Dedifferentiated amniotic fluid mesenchymal stem cell (primary cell): ENCODE data around the gene RAD9A.
"Not testable (repeated sequence)": the region's sequence is repeated elsewhere in the genome, so short reads cannot be mapped to it uniquely, and the experiment has no call there.

Source experiments
- DNase-seq: peaks from one replicate; pipeline ENCODE4 v3.0.0-alpha.2; 2016; ENCODE audit errors: extremely low spot score

The RAD9A gene

DNA sequence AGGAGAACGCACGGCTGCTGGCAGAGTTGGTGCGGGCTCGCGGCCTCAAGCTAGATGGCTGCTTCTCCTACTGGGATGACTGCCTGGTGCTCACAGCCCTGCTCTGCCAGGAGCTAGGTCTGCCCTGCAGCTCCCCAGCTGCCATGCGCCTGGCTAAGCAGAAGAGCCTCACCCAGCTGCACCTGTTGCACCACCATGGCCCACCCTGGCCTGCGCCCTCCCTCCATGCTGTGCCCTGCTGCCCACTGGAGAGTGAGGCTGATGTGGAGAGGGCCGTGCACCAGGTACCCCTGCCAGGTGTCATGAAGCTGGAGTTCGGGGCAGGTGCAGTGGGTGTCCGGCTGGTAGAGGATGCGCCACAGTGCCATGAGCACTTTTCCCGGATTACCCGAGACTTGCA lies 31.7 kb downstream of the RAD9A start:
- no peak for DNase-seq

DNA sequence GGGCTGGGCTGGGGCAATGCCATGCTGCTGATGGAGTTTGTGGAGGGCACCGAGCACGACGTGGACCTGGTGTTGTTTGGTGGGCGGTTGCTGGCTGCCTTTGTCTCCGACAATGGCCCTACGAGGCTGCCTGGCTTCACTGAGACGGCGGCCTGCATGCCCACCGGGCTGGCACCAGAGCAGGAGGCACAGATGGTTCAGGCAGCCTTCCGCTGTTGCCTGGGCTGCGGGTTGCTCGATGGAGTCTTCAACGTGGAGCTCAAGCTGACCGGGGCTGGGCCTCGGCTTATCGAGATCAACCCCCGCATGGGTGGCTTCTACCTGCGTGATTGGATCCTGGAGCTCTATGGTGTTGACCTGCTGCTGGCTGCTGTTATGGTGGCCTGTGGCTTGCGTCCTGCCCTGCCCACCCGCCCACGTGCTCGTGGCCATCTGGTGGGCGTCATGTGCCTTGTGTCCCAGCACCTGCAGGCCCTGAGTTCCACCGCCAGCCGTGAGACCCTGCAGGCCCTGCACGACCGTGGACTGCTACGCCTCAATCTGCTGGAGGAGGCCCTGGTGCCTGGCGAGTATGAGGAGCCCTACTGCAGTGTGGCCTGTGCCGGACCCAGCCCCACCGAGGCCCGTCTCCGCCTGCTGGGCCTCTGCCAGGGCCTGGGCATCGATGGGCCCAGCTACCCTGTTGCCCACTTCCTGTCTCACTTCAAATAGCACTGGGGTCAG lies 32.3 kb downstream of the RAD9A start:
- no peak for DNase-seq

DNA sequence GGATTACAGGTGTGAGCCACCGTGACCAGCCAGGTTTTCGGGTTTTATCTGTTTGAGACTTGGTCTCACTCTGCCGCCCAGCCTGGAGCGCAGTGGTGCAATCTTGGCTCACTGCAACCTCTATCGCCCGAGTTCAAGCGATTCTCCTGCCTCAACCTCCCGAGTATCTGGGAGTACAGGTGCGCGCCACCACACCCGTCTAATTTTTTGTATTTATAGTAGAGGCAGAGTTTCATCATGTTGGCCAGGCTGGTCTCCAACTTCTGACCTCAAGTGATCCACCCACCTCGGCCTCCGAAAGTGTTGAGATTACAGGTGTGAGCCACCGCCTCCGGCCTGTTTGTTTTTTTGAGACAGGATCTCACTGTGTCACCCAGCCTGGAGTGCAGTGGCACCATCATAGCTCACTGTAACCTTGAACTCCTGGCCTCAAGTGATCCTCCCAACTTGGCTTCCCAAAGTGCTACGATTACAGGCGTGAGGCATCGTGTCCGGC lies 35.6 kb downstream of the RAD9A start:
- DNase-seq: not testable (repeated sequence)

DNA sequence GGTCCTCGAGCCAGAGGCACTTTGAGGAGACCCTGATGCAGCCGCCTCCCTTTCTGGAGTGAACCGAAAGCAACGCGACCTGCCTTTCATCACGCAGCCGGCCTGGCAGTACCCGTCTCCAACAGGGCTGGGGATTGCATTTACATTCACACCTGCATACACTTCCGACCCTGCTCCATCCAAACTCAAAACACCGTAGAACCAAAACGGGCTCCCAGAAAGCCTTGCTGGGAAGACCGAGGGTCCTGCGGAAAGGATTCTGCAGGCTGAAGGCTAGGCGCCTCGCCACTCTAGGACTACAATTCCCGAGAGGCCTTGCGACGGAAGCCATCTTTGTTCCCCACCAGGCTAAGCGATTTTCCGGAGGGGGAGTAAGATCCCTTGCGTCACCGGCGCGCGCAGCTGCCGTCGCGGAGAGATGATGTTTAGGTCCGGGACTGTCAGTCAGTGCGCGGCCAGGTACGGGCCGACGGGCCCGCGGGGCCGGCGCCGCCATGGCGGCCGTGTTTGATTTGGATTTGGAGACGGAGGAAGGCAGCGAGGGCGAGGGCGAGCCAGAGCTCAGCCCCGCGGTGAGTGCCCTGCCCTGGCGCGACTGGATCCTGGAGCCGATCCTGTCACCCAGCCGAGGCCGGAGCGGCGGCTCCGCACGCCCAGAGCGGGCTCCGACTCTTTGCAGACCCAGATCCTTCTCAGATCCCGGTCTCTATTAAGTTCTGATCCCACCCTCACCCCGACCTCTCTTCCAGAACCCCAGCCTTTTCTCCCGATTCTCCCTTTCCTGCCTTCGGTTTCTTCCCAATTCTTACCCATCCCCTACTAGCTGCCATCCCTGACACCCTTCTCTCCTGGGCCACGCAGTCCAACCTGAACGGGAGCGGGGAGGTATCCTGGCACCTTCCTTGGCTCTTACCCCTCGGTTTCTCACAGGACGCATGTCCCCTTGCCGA lies 36.5 kb downstream of the RAD9A start, which contains the start of gene RPS6KB2:
Gene RPS6KB2 (plus strand): TSS at position 443 of the 950 bp plus-strand sequence. CDS start 52 bp downstream, at position 495.
- DNase-seq: peak; percentile 97

DNA sequence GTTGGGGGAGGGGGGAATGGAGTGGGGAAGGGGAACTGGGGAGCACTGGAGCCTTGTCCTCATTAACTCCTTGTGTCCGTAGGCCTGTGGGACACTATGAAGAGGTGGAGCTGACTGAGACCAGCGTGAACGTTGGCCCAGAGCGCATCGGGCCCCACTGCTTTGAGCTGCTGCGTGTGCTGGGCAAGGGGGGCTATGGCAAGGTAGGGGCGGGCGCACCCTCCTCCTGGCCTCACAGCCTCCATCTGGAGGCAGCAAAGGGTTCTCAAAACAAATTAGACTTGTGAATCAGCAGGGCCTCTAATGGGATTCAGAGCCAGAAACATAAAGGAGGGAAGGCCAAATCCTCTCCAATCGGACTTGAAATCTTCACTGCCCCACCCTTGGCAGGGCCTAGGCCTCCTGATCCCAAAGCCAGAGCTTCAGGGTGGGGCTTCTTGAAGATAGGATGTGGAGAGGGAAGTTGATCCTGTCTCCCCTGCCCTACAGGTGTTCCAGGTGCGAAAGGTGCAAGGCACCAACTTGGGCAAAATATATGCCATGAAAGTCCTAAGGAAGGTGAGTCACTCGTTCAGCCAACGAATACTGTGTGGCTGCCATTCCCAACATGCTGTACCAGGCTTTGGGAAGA lies 37.4 kb downstream of the RAD9A start:
- no peak for DNase-seq

- no peak for DNase-seq
Observed at GRCh38 chr11:67429722-67430121, 37.9 kb downstream of the RAD9A start.

- no peak for DNase-seq
Observed at GRCh38 chr11:67431346-67432249, 39.8 kb downstream of the RAD9A start.

- no peak for DNase-seq
Observed at GRCh38 chr11:67432655-67433349, 41.0 kb downstream of the RAD9A start.

DNA sequence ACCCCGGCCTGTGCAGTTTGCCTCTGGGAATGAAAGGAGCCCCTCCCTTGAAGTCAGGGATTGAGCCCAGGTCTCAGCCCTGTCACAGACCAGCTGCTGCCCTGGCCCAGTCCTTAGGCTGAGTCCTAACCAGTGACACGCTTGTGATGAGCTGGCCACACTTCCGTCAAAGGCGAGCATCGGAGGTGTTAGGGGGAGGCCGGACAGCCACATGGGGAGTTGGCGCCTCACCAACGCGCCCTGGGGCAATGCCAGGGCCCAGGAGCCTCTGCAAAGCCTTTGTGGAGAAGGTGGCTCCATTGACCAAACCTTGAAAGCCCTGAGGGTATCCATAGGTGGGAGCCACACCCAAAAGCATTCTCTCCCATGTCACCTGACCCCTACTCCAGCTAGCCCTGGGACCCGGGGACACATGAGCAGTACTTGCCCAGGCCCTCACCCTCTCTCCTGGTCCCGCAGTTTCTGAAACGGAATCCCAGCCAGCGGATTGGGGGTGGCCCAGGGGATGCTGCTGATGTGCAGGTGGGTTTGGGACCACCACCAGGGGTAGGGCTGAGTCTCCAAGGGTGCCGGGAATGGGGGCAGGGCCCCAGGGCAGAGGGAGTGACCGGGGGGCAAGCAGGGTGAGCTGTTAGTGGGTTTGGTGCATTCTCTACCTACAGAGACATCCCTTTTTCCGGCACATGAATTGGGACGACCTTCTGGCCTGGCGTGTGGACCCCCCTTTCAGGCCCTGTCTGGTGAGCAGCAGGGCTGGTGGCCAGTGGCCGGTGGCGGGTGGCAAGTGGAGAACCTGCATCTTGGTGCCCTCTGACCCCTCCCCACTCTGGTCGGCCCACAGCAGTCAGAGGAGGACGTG lies 42.0 kb downstream of the RAD9A start:
- no peak for DNase-seq

DNA sequence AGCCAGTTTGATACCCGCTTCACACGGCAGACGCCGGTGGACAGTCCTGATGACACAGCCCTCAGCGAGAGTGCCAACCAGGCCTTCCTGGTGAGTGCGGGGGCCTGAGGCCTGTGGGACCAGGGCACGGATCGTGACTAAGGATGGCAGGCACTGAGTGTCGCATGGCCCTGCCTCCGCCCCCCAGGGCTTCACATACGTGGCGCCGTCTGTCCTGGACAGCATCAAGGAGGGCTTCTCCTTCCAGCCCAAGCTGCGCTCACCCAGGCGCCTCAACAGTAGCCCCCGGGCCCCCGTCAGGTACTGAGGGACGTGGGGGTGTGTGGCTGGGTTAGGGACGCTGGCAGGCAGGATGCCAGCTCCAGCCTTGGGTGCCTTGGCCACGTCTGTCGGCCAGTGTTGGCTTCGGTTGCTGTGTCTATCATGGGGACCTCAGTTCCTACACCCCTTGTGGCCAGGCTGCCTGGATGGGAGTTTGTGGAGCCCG lies 42.7 kb downstream of the RAD9A start:
- DNase-seq: no peak

- DNase-seq: no peak
Observed at GRCh38 chr11:67435031-67435726, 43.4 kb downstream of the RAD9A start.

DNA sequence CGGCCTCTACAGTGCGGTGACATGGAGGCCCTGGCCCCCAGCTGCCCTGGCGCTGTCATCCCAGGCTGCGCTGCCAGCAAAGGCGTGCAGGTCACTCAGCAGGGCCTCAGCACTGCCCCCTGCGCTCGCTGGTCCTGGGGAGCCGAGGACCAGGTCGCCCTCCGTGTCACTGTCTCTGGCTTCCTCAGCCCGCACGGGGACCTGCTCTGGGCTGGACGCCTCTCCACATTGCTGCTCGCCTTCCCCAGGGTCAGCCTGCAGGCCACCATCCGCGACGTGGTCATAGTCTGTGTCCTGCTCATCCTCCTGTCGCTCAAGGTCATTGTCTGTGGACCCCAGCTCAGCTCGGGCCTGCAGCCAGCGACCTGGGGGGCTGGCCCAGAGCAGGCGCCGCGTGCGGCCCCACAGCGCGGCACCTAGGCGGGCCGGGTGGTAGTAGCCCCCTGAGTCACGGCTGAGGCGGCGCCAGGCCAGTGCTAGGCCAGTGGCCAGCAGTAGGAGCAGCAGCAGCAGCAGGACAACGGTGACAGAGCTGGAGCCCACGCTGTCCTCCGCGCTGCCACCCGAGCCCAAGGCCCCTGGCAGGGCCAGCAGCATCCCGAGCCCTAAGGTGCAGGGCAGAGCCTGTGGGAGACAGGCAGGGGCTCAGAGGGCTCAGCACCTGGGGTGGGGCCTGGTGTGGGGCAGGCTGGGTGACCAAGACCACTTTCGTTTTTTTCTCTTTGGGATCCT lies 44.1 kb downstream of the RAD9A start:
- DNase-seq: no peak

GRCh38 chr11:67436459-67437081 lies 44.8 kb downstream of the RAD9A start:
- DNase-seq: no peak

DNA sequence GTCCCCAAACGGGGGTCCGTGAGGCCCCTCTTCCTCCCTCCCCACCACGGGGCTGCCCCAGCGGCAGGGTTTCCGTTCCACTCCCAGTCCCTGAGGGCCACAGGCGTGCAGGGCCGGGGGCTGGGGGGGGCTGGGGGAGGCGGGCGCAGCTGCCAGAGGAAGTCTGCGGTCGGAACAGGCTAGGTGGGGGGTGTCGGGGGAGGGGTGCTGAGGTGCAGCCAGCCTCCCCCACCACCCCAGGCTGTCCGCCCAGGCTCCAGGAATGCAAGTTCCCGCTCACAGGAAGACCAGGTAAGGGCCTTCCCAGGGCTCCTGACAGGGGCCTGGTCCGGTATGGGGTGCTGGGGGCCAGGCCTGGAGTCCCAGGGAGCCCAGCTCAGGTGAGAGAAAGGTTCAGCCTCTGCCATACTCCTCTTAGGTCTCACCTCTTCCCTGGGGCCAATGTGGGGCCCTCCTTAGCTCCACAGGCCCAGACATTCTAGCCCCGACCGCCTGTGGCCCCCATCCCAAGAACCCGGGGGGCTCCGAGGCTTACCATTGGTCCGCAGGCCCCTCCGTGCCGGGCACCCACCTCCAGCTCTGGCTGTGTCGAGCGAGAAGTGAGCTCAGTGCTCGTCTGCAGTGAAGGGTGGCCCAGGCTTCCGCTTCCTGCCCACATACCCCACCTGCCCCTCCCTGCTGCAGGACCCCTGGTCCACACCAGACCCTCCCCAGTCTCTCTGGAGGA lies 45.5 kb downstream of the RAD9A start, which contains the start of gene PTPRCAP:
Gene PTPRCAP (minus strand): TSS at position 601 of the 727 bp plus-strand sequence. CDS start 63 bp downstream, at position 538.
- DNase-seq: no peak

GRCh38 chr11:67437809-67438157 lies 46.0 kb downstream of the RAD9A start:
- no peak for DNase-seq

DNA sequence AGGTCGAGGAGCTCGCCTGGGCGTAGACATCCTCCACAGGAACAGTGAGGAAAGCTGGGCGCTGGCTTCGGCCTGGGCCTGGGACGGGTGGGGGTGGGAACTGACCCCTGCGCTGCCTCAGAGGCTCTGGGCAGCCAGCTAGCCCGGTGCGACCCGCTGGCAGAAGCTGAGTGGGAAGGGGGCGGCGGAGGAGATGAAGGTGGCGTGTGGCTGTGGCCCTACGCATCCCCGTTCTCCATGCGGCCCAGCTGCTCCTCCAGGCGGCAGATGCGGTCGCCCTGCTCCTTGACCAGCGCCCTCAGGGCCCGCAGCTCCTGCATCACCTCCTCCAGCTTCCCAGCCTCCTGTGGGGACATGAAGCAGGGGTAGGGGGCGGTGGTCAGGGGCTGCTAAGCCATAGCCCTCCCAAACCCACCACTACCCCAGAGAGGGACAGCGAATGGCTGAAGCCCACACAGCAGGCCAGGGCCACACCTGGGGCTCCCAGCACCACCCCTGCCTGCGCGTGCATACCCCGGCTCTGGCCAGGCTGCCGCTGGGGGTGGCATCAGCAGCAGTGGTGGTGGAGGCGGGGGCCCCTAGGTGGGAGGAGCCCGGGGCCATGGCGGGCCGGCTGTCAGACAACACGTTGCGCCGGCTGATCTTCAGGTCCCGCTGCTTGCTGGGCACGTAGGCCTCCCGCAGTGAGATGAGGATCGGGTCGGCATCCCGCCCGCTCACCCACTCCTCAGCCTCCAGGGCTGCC lies 46.5 kb downstream of the RAD9A start:
- no peak for DNase-seq
